Measurements from ENCODE around the gene NAA60. TPM values are rescaled to one million over a fixed set of nuclear protein-coding genes. Genes with fewer than 3 reads are reported as not detected.

NAA60 gene
- total and polyA plus RNA-seq, 8 donors: 25.3 to 155 (median 54.9) TPM

- DNase-seq: no peak
- intact Hi-C loops (cut with DNase I; ENCODE audit: low total_unique reads): no loop called here
- 93 to 99% (median 94%) methylated on average over 7 to 8 of the region's 8 CpGs for WGBS, 5 donors
- peaks cover 27 to 100% (median 97%) of the 10 kb centered on the region in 4 donors for H3K36me3 ChIP-seq
- H3K27ac ChIP-seq: no peak overlapping the region
- no peaks in the 10 kb centered on the region for H3K4me1 ChIP-seq
- H3K4me3 ChIP-seq: no peak overlapping the region
- H3K9me3 ChIP-seq: no peaks in the 10 kb centered on the region
- no peak for TF ChIP-seq POLR2AphosphoS5 (IDR thresholded peaks at IDR 0.05)
- TF ChIP-seq EP300 (IDR thresholded peaks at IDR 0.05): no peak
- no peak for TF ChIP-seq POLR2A (IDR thresholded peaks at IDR 0.05)
- TF ChIP-seq CTCF (IDR thresholded peaks at IDR 0.05): no peak
- H3K27me3 ChIP-seq: no peaks in the 10 kb centered on the region
Measured at GRCh38 chr16:3518986-3519348, 75.5 kb downstream of the NAA60 start.

GRCh38 chr16:3519581-3519980 is 76.1 kb downstream of the NAA60 start:
- Histone ChIP-seq H3K9me3 (no peaks in the 10 kb centered on the region), H3K27ac (peak overlapping the region in 1 of 5 donors; percentile 73), H3K4me3 (no peak overlapping the region), H3K4me1 (no peaks in the 10 kb centered on the region), H3K27me3 (no peaks in the 10 kb centered on the region), H3K36me3 (peaks cover 29 to 100% (median 96%) of the 10 kb centered on the region in 4 donors)
- 88 to 98% (median 97%) methylated on average over 2 of the region's 2 CpGs for whole genome bisulfite sequencing, 5 donors
- DNase-seq: no peak
- intact Hi-C loops (cut with DNase I; ENCODE audit: low total_unique reads): no loop called here
- TF ChIP-seq CTCF (IDR thresholded peaks at IDR 0.05): no peak

GRCh38 chr16:3520413-3520812 is 76.9 kb downstream of the NAA60 start:
- peak in 1 of 2 donors; percentile 76 for DNase-seq
- H3K27me3 ChIP-seq: no peaks in the 10 kb centered on the region
- H3K4me1 ChIP-seq: no peaks in the 10 kb centered on the region
- TF ChIP-seq POLR2A (IDR thresholded peaks at IDR 0.05): no peak
- no peak for TF ChIP-seq CTCF (IDR thresholded peaks at IDR 0.05)
- no peak overlapping the region for H3K4me3 ChIP-seq
- intact Hi-C loops (cut with DNase I; ENCODE audit: low total_unique reads): no loop called here
- WGBS, 5 donors: 72 to 93% (median 83%) methylated on average over 4 of the region's 4 CpGs
- peaks cover 30 to 100% (median 96%) of the 10 kb centered on the region in 4 donors for H3K36me3 ChIP-seq
- peak overlapping the region in 3 of 5 donors; percentile 41 to 73 (median 53) for H3K27ac ChIP-seq
- no peaks in the 10 kb centered on the region for H3K9me3 ChIP-seq

- 68 to 85% (median 78%) methylated on average over 8 of the region's 8 CpGs for WGBS, 5 donors
- Histone ChIP-seq H3K36me3 (peaks cover 31 to 100% (median 96%) of the 10 kb centered on the region in 4 donors), H3K9me3 (no peaks in the 10 kb centered on the region), H3K27ac (peak overlapping the region in 3 of 5 donors; percentile 41 to 73 (median 53)), H3K27me3 (no peaks in the 10 kb centered on the region), H3K4me3 (no peak overlapping the region), H3K4me1 (no peaks in the 10 kb centered on the region)
- intact Hi-C loops (cut with DNase I; ENCODE audit: low total_unique reads): no loop called here
- DNase-seq: no peak
- TF ChIP-seq EP300 (IDR thresholded peaks at IDR 0.05) (no peak), POLR2A (IDR thresholded peaks at IDR 0.05) (no peak), POLR2AphosphoS5 (IDR thresholded peaks at IDR 0.05) (no peak), CTCF (IDR thresholded peaks at IDR 0.05) (no peak)
Measured at GRCh38 chr16:3520841-3521240, 77.4 kb downstream of the NAA60 start.

Data from stomach (tissue), 9 donors.